SK-N-MC (cell line): ENCODE measurements around the gene ZNF681.

Source experiments
- DNase-seq: peaks from one replicate; pipeline ENCODE4 v3.0.0-alpha.2; 2011; ENCODE audit warnings: low read depth, low spot score
- H3K27ac ChIP-seq: fragments of 200-600 bp; sonication (generic); 2 replicates; pipeline ENCODE4 v1.5.1; 2016; ENCODE audit warnings: mixed run types
- H3K36me3 ChIP-seq: fragments of 200-600 bp; sonication (generic); 2 replicates; pipeline ENCODE4 v1.6.1; 2017; ENCODE audit warnings: antibody characterized with exemption, low read length, mixed read lengths; ENCODE audit not compliant: insufficient read depth
- H3K4me3 ChIP-seq: fragments of 200-600 bp; sonication (generic); 2 replicates; pipeline ENCODE4 v1.5.1; 2016
- H3K9ac ChIP-seq: fragments of 200-600 bp; sonication (generic); 2 replicates; pipeline ENCODE4 v1.8.0; 2017; ENCODE audit warnings: mixed run types, mixed read lengths; ENCODE audit not compliant: insufficient read length
- H3K9me3 ChIP-seq: fragments of 200-600 bp; sonication (generic); 2 replicates; pipeline ENCODE4 v1.6.1; 2017; ENCODE audit warnings: low read depth, mild to moderate bottlenecking, antibody characterized with exemption, low read length, moderate library complexity, mixed read lengths
- EZH2 ChIP-seq: fragments of 200-600 bp; sonication (generic); IDR thresholded peaks from one replicate; pipeline ENCODE4 v1.6.1; 2017; ENCODE audit warnings: antibody characterized with exemption
- FOXP2 ChIP-seq: optimal IDR thresholded peaks from 2 replicates; pipeline ENCODE3; 2011; ENCODE audit warnings: mild to moderate bottlenecking, moderate library complexity; ENCODE audit not compliant: insufficient read depth; ENCODE audit errors: extremely low read length, control extremely low read depth
- POLR2AphosphoS5 ChIP-seq: IDR thresholded peaks from 2 replicates; pipeline ENCODE4 v1.6.1; 2012; ENCODE audit warnings: mild to moderate bottlenecking, low read depth, low read length, borderline replicate concordance

The ZNF681 gene

DNA sequence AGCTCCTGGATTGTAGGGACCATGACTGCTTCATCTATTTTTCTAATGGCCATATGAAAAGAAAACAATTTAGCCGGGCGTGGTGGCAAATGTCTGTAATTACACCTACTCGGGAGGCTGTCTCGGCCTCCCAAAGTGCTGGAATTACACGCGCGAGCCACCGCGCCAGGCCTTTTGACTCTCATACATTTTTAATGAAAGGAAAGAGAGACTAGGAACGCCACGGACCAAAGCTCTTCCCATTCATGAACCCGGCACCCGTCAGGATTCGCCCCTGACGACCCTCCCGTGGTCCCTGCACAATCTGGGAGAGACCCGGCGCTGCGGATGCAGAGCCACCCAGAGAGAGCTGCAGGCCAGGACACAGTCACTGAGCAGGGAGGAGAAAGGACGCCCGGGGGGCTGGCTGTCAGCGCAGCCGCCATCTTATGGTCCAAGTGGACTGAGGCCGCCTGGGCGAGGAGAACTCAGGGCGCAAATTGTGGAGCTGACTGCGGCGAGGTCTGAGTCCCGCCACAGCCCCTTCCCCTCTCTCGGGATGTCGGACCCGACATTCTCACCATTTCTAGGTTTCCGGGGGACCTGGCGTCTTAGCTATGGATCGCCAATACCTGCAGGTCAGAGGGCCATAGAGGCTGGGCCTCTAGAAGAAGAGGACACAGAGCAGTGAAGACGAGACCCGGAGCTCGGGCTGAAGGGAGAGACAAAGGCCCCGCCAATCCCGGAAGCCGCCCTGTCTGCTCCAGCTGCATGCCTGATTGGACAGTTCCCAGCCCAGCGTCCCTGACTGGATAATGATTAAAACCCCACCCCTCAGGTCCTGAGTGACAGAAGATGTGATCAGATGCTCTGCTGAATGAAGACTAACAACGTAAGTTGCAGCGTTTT, at the start of gene ZNF681:
TSS of gene ZNF681 (minus strand) at position 705 of the 888 bp plus-strand sequence. CDS start at position 563, 142 bp downstream.
- Histone ChIP-seq H3K9ac (no peak within 1 kb of the TSS), H3K4me3 (no peak within 1 kb of the TSS), H3K36me3 (no peaks in the 10 kb centered on the region), H3K27ac (no peak within 1 kb of the TSS), H3K9me3 (no peaks in the 10 kb centered on the region)
- TF ChIP-seq FOXP2 (no peak), EZH2 (no peak), POLR2AphosphoS5 (no peak)
- no peak for DNase-seq

DNA sequence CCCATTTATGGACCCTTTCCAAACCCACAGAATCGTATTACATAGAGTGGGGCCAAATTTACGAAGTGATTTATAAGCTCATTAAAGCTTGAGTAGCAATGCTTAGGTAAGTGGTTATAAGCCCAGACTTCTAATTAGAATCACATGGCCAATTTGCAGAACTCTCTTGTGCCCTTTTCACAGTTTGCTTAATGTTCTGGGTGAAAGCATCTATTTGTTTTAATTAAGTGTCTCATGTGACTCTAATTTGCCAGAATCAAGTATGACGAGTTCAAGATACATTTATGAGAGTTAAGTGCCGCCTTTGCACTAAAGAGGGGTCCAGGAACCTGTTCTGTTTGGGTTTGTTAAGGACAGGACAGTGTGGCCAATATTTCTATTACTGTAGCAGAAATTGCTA, 46.0 kb upstream of the ZNF681 start:
- Histone ChIP-seq H3K27ac (no peak overlapping the region), H3K9me3 (no peaks in the 10 kb centered on the region), H3K9ac (no peak overlapping the region), H3K36me3 (no peaks in the 10 kb centered on the region), H3K4me3 (no peak overlapping the region)
- TF ChIP-seq EZH2 (no peak), FOXP2 (no peak), POLR2AphosphoS5 (no peak)
- no peak for DNase-seq

DNA sequence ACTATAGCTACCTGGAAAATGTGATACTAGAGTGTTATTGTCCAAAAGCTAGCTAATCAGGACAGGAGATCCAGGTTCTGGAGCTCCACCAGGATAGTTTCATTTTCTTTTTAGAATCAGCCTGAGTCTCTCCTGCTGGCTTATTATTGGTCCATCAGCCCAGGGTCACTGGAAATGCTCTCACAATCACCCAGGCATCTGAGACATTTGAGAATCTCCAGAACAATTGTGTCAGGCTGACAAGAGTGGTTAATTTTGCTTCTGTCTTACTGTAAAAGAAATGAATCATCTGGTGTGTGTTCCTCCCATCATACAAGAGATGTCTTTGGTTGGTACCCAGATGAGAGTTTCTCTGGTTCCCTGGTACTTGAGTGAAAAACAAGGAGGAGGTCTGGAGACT, 43.6 kb upstream of the ZNF681 start:
- no peak for TF ChIP-seq POLR2AphosphoS5
- no peak for TF ChIP-seq EZH2
- TF ChIP-seq FOXP2, result no peak

DNA sequence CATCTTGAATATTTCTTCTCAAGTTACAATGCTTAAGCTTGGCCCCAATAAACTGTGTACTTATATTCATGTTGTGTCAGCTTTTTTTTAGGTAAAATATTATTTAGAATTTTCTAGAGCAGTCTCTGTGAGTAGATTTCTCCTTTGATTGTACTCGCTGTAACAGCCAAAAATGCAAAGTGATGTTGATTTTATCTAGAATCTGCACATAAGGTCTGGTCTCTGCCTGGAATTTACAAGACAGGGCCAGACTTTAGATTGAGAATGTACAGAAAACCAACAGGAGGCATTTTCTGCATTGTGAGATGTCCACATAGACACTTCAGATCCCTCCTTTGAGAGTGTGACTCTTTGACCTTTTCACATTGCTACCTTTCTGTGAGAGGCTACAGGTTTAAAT, 43.1 kb upstream of the ZNF681 start:
- no peak for TF ChIP-seq FOXP2
- no peak for TF ChIP-seq EZH2
- TF ChIP-seq POLR2AphosphoS5, result no peak
- Histone ChIP-seq H3K4me3 (no peak overlapping the region), H3K27ac (no peak overlapping the region), H3K36me3 (no peaks in the 10 kb centered on the region), H3K9me3 (no peaks in the 10 kb centered on the region), H3K9ac (no peak overlapping the region)
- DNase-seq, result no peak

More for the DNA sequence above, 43.6 kb upstream of the ZNF681 start:
- Histone ChIP-seq H3K36me3 (no peaks in the 10 kb centered on the region), H3K9ac (no peak overlapping the region), H3K27ac (no peak overlapping the region), H3K9me3 (no peaks in the 10 kb centered on the region), H3K4me3 (no peak overlapping the region)
- no peak for DNase-seq

DNA sequence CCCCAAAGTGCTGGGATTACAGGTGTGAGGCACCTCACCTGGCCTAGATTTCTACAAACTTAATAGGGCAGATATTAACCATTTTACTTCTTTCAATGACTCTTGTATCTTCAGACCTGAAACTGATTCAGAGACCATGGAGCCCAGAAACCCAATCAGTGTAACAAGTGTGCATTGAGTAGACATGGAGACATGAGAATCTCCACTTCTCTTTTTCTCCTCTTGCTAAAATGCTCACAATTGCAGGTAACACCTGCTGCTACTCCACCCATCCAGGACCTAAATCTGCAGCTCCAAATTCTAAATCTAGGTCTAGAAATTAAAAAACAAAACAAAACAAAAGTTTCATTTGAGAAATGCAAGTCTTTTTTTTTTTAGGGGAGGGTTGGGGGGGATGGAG, 42.2 kb upstream of the ZNF681 start:
- TF ChIP-seq FOXP2, result no peak
- TF ChIP-seq EZH2, result no peak
- no peak for TF ChIP-seq POLR2AphosphoS5
- no peak overlapping the region for H3K9ac ChIP-seq

DNA sequence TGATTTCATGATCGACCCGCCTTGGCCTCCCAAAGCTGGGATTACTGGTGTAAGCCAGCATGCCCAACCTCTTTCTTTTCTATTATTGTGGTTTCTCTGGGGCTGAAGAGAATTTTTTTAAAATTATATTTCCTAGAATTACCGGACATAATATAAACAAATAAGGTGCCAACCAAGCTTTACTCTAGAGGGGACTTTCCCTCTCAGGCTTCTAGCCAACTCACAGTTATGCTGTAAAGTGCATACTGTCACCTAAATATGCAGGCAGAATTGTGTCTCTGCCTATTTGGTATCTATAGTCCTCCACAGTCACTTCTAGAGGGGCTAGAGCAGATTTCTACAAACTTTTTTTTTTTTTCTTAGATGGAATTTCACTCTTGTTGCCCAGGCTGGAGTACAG, 41.6 kb upstream of the ZNF681 start:
- no peak overlapping the region for H3K9ac ChIP-seq
- no peak overlapping the region for H3K4me3 ChIP-seq
- no peaks in the 10 kb centered on the region for H3K36me3 ChIP-seq
- H3K9me3 ChIP-seq, result no peaks in the 10 kb centered on the region
- no peak overlapping the region for H3K27ac ChIP-seq
- TF ChIP-seq FOXP2, result no peak
- TF ChIP-seq POLR2AphosphoS5, result no peak
- no peak for TF ChIP-seq EZH2
- DNase-seq, result no peak

More for the DNA sequence above, 42.2 kb upstream of the ZNF681 start:
- no peaks in the 10 kb centered on the region for H3K36me3 ChIP-seq
- no peak for DNase-seq
- H3K4me3 ChIP-seq, result no peak overlapping the region
- no peak overlapping the region for H3K27ac ChIP-seq
- no peaks in the 10 kb centered on the region for H3K9me3 ChIP-seq

DNA sequence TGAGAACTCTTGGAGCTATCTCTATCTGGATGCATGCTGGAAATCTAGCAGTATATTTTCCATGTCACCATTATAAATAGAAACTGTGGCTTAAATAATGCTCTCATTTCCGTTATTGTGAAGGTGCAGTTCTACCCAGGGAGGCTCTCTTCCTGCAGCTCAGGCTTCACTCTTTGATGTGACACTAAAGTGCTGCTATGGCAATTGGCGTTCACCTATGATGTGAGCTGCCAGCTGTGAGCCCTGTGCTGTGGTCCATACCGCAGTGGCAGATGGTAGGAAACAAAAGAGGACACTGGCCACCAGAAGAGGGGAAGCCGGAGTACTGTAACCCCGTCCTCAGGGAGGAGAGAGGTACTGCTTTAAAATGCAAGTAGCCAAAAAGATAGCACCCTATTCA, 40.6 kb upstream of the ZNF681 start:
- TF ChIP-seq POLR2AphosphoS5, result no peak
- TF ChIP-seq FOXP2, result no peak
- TF ChIP-seq EZH2, result no peak
- Histone ChIP-seq H3K27ac (no peak overlapping the region), H3K4me3 (no peak overlapping the region), H3K9me3 (no peaks in the 10 kb centered on the region), H3K36me3 (no peaks in the 10 kb centered on the region), H3K9ac (no peak overlapping the region)
- no peak for DNase-seq

DNA sequence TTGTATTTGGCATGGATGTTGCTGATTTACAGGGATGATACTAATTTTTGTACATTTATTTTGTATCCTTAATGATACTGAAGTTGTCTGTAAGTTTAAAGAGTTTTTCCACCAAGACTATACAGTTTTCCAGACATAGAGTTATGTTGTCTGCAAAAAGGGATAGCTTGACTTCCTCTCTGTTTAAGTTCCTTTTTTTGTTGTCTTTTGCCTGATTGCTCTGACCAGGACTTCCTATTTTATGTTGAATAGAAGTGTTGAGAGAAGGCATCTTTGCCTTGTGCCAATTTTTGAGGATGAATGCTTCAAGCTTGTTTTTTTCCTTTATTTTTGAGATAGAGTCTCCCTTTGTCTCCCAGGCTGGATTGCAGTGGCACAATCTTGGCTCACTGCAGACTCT, 36.8 kb upstream of the ZNF681 start:
- no peak for DNase-seq
- H3K4me3 ChIP-seq, result no peak overlapping the region
- H3K9me3 ChIP-seq, result no peaks in the 10 kb centered on the region
- TF ChIP-seq FOXP2 (no peak), POLR2AphosphoS5 (no peak), EZH2 (no peak)
- no peak overlapping the region for H3K27ac ChIP-seq
- no peaks in the 10 kb centered on the region for H3K36me3 ChIP-seq
- H3K9ac ChIP-seq, result no peak overlapping the region

DNA sequence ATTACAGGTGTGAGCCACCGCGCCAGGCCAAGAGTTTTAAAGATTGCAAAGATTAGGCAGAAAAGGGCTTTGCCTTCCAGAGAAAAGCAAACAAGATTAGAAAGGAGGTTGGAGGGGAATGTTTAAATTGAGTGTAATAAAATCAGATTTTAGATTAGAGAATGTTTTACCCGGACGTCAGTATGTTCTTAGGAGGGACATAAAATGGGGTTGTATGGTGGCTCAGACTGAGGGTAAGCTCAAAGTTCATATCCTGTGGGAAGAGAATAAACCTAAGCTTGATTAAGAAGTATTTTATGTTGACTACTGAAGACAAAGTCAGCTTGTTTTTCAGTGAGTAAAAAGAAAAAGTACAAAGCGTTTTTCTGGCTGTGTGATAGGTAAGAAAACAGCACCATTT, 34.1 kb upstream of the ZNF681 start:
- DNase-seq, result no peak
- no peaks in the 10 kb centered on the region for H3K9me3 ChIP-seq

More for the DNA sequence above, 34.1 kb upstream of the ZNF681 start:
- TF ChIP-seq FOXP2 (no peak), EZH2 (no peak), POLR2AphosphoS5 (no peak)
- H3K27ac ChIP-seq, result no peak overlapping the region
- H3K36me3 ChIP-seq, result no peaks in the 10 kb centered on the region
- no peak overlapping the region for H3K9ac ChIP-seq
- no peak overlapping the region for H3K4me3 ChIP-seq
